ENCODE data around the gene UBE2S. TPM values are rescaled to one million over a fixed set of nuclear protein-coding genes. Genes with fewer than 3 reads are reported as not detected.

Gene UBE2S
- total RNA-seq, 1 experiment from 2014 or later = 393 TPM

DNA sequence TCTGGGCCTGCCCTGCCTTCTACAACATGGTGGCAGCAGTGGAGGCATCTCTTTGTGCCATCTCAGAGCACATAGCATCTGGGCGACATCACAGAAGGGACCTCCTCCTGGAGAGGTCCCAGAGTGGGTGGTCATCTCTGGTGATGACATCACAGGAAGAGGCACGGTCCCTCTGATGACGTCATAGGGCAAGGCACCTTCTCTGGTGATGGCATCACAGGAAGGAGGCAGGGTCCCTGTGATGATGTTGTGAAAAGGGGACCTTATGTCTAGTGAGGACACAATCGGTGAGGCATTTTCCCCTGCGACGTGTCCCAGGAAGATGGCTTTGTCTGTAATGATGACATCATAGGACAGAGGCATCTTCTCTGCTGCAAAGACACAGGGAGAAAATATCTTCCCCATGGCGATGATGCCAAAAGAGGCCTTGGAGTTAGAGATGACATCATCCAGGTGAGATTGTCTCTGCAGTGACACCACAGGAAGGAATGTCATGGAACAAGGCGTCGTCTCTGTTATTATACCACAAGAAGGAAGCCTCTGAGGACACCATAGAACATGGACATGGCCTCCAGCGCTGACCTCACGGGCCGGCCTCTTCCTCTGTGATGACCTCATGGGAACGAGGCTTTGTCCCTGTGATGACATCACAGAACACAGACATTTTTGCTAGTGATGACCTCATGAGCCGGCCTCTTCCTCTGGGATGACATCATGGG is 24.8 kb upstream of the UBE2S start:
- H3K18ac ChIP-seq (ENCODE audit: insufficient read length, low read depth, low read length) = no peak overlapping the region
- no peaks in the 10 kb centered on the region for H3K79me2 ChIP-seq (ENCODE audit: insufficient read depth, low read length)
- H2AFZ ChIP-seq (ENCODE audit: low read length) = no peak overlapping the region
- H2BK12ac ChIP-seq (ENCODE audit: insufficient read length, low read depth, low read length) = no peak overlapping the region
- no peak overlapping the region for H2BK5ac ChIP-seq (ENCODE audit: insufficient read length, low read length)
- no peak overlapping the region for H4K8ac ChIP-seq (replicated peaks; ENCODE audit: insufficient read length, low read depth, low read length)
- Mint-ChIP-seq H3K27me3 (ENCODE audit: low read depth) (peaks cover 22% of the 10 kb centered on the region), H3K27ac (no peak overlapping the region), H3K9me3 (peaks cover 6 to 10% of the 10 kb centered on the region in 2 experiments; a peak in 3 of 5 replicates), H3K4me3 (no peak overlapping the region), H3K36me3 (ENCODE audit: insufficient read depth in 1 of 3, low read depth in 3 of 3) (peaks cover 0 to 2% (median 0%) of the 10 kb centered on the region in 3 experiments; a peak in 1 of 7 replicates), H3K4me1 (peaks cover 5 to 8% of the 10 kb centered on the region in 2 experiments; a peak in 3 of 4 replicates)
- TF ChIP-seq, protein P1, sequence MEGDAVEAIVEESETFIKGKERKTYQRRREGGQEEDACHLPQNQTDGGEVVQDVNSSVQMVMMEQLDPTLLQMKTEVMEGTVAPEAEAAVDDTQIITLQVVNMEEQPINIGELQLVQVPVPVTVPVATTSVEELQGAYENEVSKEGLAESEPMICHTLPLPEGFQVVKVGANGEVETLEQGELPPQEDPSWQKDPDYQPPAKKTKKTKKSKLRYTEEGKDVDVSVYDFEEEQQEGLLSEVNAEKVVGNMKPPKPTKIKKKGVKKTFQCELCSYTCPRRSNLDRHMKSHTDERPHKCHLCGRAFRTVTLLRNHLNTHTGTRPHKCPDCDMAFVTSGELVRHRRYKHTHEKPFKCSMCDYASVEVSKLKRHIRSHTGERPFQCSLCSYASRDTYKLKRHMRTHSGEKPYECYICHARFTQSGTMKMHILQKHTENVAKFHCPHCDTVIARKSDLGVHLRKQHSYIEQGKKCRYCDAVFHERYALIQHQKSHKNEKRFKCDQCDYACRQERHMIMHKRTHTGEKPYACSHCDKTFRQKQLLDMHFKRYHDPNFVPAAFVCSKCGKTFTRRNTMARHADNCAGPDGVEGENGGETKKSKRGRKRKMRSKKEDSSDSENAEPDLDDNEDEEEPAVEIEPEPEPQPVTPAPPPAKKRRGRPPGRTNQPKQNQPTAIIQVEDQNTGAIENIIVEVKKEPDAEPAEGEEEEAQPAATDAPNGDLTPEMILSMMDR (conservative IDR thresholded peaks at IDR 0.05) = no peak
- no peak overlapping the region for H3T11ph ChIP-seq (ENCODE audit: low read length)
- no peak overlapping the region for H3K9ac ChIP-seq (ENCODE audit: extremely low read depth, insufficient read length, low read length)
- no peak overlapping the region for H3K4me2 ChIP-seq (ENCODE audit: insufficient read depth, insufficient read length, low read length)
- no peak for DNase-seq
- H4K91ac ChIP-seq (ENCODE audit: insufficient read length, low read depth, low read length) = no peak overlapping the region
- H4K5ac ChIP-seq (ENCODE audit: insufficient read length, low read depth, low read length) = no peak overlapping the region
- H3K9me3 ChIP-seq (ENCODE audit: control insufficient read depth, low read depth, low read length) = no peaks in the 10 kb centered on the region
- no peak overlapping the region for H3K14ac ChIP-seq (ENCODE audit: insufficient read depth, low read length)
- no peaks in the 10 kb centered on the region for H4K20me1 ChIP-seq (ENCODE audit: control insufficient read depth, insufficient read depth, insufficient read length)
- H3K4ac ChIP-seq (ENCODE audit: low read depth, low read length) = no peak overlapping the region
- no peaks in the 10 kb centered on the region for H3K4me1 ChIP-seq (ENCODE audit: insufficient read depth, low read length)
- H3K79me1 ChIP-seq (ENCODE audit: insufficient read depth, low read depth, low read length, poor library complexity, severe bottlenecking) = no peaks in the 10 kb centered on the region
- H3K56ac ChIP-seq (ENCODE audit: insufficient read length, low read depth, low read length) = no peak overlapping the region
- peaks cover 3% of the 10 kb centered on the region for H3K23me2 ChIP-seq (ENCODE audit: insufficient read length, low read depth, low read length, poor library complexity, severe bottlenecking)
- H2BK20ac ChIP-seq (ENCODE audit: low read depth, low read length, poor library complexity, severe bottlenecking) = no peak overlapping the region
- H3K27ac ChIP-seq (ENCODE audit: insufficient read length, low read depth, low read length) = no peak overlapping the region
- H2AK5ac ChIP-seq (ENCODE audit: insufficient read length, low read length) = no peak overlapping the region
- no peak overlapping the region for H3K23ac ChIP-seq (ENCODE audit: insufficient read length, low read depth, low read length)
- H2BK120ac ChIP-seq (ENCODE audit: low read depth, low read length, poor library complexity, severe bottlenecking) = no peak overlapping the region
- H2BK15ac ChIP-seq (ENCODE audit: low read depth, low read length) = no peak overlapping the region
- H3K27me3 ChIP-seq (ENCODE audit: insufficient read depth, low read length) = no peaks in the 10 kb centered on the region
- WGBS (ENCODE audit: extremely low coverage, insufficient read length, low lambda C conversion rate) = no CpG with 5 or more reads among the region's 14 CpGs
